Fibroblast of skin of left quadriceps (primary cell): ENCODE data around the gene UPB1.

Experiments used
- DNase-seq, 2 experiments: peaks; one replicate each; pipeline ENCODE4 v3.0.0-alpha.2; 2013; ENCODE audit warnings: low read depth in 2 of 2

UPB1 gene

DNA sequence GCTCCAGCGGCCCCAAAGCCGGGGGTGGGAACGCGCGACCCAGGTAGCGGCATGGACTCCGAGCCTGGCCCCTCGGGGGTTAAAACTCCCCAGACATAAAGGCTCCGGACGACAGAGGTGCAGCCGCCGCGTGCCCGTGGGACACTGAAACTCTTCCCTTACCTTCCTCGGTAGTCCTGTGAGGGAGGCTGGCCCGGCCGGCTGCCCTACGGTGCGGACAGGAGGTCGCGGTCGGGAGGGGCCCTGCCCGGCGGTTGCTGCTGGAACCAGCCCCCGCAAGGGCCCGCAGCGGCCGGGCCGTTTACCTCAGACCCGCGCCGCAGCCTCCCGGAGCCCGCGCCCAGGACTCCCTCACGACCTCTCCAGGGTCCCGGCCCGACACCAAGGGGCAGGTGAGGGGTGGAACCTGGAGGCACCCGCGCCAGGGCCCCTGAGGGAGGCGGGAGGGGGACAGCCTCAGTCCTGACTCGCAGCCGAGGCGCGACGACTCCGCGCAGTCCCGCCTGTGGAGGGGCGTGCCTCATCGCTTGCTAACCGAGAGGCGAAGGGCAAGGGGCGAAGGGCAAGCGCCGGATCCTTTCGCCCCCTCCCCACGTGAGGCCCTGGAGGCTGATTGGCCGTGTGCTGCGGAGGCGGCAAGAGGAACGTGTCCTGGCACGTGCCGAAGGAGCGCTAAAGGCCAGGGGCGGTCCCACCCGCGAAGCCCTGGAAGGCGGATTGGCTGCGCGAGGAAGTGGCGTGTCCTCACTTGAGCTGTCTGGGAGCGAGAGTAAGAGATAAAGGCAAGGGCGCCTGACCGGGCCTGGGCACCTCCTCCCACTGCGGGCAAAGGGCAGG is at the start of gene UPB1:
Gene UPB1, plus strand, starts transcription at position 805 of the 837 bp plus-strand sequence. CDS start 72 bp downstream, outside the sequence.
- no peak for DNase-seq

DNA sequence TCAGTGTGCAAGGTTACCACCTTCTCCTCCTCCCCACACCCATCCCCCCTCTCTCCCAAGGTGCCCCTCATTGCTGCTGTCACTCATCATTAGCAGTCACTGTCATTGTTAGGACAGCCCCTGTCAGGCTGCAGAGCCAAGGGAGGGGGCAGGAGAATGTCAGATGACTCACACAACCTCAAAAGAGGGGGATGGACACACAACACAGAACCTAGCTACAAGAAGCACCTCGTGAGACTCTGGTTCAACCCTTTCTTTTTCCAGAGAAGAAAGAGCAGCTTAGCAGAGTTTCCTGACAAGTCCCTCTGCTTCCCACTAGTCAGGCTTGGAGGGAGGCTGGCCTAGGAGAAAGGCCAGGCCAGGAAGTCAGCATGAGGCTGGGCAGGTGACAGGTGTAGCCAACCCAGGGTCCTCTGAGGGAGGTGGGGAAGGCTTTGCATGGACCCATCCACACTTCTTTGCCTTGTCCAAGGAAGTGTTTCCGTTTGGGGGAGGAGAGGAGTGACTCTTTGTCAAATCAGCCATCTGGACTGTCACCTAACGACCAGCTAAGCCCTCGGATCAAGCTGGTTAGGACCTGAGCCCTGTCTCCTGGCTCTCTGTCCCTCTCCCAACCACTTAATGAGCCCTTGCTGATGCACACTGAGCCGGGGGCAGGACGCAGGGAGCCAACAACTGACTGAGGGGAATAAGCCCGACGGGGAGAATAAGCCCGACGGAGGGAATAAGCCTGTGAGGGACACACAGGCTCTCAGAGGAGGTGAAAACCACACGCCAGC is 49.5 kb upstream of the UPB1 start:
- DNase-seq, result no peak

DNA sequence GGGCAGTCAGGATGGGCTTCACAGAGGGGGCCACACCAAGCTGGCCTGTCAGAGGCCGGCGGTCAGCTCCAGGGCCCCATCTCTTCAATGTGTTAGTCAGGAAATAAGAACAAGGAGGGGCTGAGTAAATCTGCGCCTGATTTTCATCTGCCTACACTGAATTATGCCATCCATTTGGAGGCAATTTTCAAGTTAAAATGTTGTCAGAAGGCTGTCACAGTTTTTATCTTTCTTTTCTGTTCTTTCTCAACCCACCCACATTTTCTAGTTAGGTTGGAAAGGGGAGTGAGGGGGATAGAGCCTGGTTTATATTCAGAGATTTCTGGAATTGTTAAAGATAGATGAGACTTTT is 48.9 kb upstream of the UPB1 start:
- no peak for DNase-seq

DNA sequence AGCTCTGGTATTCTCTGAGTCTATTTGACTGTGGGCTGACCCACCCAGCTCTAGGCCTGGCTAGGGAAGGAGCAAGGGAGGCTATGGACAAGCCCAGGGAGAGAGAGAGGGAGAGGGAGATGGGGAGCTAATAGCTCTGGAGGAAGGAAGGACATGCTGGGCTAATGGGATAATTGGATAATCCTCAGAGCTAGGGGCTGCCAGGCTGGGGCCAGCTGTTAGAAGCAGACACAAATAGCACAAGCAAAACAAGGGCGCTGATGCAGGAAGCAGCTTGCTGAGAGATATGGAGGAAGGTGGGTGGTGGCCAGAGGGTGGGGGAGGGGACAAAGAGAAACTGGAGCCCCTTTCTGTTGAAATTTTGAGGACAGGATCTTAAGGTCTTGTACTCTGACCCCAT is 44.5 kb upstream of the UPB1 start:
- no peak for DNase-seq

DNA sequence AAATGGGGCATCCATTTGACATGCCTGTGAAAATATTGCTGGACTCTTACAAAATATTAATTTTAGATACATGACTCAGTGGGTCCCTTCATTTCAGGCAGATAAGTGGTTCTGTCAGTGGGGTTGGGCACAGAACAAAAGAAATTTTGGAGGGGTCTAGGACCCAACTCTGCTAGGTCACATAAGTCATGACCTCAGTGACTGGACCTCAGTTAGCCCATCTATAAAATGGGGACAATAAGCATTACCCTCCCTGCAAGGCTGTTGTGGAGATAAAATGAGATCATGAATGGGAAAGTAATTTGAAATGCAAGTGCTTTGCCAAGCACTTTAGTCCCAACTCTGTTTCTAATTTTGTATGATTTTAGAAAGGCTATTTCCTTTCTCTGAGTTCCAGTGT is 44.0 kb upstream of the UPB1 start:
- DNase-seq, result no peak

DNA sequence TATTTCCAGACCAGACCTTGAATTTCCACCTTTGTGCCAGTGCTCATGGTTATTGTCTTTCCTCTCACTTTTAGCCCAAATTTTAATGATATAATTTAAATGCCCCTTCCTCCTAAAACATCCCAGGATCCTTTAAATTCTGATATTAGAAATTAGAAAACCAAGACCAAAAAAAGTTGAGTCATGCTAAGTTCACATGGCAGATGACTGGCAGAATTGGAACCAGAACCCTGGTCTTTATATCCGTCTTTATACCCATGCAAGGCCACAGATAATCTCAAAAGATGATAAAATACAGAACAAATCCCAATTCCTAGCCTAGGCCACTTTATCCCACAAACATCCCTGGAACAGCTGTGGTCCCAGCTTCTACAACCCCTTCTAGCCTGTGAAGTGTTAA is 41.3 kb upstream of the UPB1 start:
- DNase-seq, result no peak

DNA sequence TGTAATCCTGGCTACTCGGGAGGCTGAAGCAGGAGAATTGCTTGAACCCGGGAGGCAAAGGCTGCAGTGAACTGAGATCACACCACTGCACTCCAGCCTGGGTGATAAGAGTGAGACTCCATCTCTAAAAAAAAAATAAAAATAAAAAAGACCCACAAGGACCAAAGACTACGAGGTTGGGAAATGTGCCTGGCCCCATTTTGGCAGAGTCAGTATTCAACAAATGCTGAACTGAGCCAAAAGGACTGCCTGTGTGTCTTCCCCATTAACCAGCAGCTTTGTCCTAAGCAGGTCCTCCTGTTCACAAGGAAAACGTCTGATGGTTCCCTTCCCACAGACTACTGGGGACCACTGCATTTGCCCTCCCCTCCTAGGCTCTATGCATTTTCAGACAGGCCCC is 40.1 kb upstream of the UPB1 start:
- DNase-seq, result no peak

DNA sequence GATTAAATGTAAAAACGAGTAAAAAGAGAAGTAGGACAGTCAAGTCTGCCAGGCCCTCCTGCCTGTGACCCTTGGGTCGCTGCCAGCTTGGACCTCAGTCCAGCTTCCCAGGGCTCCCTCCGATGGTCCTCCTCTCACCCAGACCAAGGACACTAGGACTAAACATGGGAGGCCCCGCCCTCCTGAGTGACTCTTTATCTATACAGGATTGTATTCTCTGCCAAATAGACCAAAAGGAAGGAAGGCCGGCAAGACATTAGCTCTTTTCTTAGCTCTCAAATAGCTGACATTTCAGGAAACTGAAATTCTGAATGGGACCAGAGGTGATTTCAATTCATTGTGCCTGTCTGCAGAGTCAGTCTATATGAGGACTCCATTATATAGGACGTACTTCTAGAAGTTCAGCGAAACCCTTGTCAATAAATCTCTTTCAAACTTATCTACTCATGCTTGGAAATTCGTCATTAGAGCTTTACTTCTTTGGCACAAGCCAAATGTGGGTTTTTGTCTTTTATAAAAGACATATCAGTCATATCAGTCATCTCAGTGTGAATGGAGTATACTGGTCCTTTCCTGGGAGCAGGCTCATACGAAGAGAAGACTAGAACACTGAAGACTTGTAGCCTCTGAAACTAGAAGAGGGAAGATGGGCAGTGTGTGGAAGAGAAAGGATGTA is 39.2 kb upstream of the UPB1 start:
- DNase-seq, result no peak

DNA sequence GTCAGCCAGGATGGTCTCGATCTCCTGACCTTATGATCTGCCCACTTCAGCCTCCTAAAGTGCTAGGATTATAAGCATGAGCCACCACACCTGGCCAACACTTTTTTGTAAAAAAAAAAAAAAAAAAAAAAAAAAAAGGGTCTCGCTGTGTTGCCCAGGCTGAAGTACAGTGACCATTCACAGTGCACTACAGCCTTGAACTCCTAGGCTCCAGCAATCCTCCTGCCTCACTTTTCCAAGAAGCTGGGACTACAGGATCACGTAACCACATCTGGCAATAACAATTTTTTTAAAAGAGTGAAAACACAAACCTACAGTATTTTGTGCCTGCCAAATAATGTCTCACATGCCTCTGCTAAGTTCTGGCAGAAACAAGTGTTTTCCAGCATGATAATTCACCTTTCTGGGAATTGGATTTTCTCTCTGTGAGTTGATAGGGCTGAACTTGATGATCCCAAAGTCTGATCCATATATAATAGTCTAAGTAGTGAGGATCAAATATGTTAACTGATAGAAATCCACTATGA is 37.2 kb upstream of the UPB1 start:
- DNase-seq, result no peak

DNA sequence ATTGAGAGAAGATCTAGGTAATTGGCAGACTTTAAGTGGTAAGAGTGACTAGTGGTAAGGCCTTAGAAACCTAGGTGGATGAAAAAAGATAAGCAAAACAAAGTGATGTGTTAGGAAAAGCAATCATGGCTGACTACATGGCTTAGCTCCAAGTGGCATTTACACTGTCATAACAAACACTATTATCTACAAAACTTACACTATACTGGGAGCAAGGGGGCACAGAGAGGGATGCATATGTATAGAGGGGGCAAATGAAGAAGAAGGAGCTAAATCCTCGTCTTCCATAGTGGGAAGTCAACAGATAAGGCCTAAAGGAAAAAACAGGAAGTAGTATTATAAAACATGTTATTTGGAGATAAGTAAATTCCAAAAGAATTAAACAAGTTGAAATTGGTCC is 35.2 kb upstream of the UPB1 start:
- no peak for DNase-seq

DNA sequence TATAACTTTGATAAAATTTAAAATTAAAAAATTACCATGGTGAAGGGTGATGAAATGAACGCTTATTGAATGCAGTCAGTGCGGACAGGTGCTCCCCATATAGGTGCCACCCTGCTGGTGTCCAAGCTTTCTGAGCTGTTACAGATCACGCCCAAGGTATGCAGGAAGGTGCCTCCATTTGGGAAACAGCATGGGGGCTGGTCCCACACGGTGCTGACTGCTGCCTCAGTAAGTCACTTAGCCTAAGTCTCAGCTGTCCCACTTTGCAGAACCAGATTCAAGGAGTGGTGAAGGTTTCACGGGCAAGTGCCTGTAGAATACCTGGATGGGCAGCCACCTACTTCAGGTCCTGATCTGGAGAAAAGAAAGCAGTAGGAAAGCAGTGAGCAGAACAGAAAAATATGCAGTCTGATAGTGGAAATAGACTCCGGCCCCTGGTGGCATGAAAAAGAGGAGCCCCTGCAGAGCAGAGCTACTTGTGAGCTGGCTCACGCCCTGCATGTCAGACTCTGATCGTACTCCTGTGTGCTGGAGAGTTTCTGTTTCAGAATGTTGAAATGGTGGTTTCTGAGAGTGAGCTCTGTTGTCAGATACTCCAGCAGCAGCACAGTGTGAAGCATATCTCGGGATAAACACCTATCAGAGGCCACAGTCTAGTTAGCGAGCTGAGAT is 34.6 kb upstream of the UPB1 start:
- no peak for DNase-seq

DNA sequence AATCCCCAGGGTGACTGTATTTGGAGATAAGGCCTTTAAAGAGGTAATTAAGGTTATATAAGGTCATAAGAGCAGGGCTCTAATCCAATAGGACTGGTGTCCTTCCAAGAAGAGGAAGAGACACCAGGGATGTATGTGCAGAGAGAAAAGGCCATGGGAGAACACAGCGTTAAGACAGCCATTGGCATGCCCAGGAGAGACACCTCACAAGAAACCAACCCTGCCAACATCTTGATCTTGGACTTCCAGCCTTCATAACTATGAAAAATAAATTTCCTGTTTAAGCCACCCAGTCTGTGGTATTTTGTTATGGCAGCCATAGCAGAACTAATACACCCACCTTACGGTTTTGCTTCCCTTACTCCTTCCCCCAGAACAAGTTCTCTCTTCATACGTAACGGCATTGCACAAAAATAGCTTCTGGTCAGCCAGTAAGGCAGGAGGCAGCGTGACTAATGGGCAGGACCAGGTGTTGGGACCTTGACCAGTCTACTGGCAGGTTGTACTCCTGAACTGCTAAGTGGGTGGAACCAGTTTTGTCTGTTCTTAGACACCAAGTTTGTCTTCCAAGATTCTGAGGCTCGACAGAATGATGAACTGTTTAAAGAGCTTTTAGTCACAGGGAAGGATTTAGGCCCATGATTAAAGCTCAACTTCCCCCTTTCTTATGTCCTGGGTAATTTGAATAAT is 31.9 kb upstream of the UPB1 start:
- DNase-seq, result no peak

DNA sequence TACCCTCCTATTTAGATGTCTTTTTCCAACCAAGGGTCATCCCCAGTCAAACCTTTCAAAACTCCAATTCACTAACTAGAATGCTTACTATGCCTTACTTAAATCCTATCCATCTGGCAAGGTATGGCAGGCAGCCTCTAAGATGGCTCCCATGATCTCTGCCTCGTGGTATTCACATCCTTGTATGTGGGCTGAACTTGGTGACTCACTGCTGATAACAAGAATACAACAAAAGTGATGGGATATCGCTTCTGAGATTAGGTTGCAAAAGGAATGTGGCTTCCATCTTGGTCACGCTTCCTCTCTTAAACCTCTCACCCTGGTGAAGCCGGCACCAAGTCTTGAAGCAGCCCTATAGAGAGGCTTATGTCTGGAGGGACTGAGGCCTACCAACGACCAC is 29.6 kb upstream of the UPB1 start:
- DNase-seq, result no peak

DNA sequence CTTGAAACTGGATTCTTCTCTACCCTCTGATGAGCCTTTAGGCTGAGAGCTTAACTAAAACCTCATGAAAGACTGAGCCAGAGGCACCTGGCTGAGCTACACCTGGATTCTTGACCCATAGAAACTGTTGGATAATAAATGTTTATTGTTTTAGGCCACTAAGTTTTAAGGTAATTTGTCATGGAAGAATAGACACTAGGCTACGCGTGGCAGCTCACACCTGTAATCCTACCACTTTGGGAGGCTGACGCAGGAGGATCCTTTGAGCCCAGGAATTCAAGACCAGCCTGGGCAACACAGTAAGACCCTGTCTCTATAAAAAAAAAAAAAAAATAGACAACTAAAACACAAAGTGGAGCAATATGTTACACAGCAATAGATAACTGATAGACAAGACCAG is 29.2 kb upstream of the UPB1 start:
- no peak for DNase-seq

DNA sequence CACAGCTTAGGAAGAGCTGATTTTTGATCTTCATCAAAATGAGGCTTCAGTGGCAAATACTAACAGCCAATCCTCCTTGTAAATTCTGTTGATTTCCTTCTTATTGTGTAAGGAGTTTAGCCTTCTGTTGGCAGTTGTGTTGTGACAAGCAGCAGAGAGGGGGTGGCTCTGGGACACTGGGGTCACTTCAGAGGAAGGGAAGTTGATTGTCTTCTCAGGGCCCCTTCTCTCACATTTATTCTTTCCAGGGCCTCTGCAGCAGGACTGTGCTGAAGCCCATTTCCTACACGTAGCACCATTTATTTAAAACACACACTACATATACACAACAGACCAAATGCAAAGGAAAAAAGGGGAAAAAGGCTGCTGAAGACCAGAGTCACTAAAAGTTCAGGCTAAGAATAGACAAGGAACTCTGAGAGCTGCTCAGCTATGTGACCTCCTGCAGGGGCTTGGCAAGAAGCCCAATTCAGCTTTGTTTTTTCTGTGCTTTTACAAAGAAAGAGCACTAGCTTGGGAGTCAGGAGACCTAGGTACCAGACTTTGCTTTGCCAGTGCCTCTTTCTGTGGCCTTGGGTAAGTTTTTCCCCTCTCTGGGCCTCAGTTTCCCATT is 28.3 kb upstream of the UPB1 start:
- no peak for DNase-seq

DNA sequence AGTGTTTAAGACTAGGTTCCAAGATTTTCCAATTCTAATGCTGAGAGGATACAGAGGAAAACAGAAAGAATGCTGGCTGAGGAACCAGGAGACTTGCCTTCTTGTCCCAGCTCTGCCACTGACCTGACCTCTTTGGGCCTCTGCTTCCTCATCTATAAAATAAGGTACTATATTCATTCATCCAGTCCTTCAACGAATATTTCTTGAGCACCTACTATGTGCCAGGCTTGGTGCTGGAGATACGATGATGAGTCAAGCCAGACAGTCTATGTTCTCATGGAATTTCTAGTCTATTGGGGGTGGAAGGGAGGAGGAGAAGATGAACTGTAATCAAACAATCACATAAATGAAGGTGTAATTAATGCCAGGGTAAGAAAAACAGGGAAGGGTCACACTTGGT is 27.8 kb upstream of the UPB1 start:
- DNase-seq, result no peak

DNA sequence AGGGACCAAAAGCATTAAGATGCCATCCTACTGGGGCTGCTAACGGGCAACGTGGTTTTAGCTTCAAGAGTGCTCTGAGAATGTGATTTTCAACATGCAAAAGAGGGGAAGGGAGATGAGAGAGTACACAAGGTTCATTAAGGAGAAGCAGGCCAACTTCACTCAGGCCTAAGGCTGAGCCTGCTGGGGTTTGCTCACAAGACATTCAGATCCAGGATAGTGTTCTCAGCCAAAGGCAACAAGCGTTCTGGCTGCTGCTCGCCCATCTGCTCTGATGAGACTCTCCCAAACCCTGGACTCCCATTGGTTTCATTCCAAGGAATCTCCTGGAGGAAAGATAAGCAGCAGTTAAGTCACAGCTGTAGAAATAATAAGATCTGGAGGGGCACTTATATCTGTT is 23.6 kb upstream of the UPB1 start:
- DNase-seq, result no peak

DNA sequence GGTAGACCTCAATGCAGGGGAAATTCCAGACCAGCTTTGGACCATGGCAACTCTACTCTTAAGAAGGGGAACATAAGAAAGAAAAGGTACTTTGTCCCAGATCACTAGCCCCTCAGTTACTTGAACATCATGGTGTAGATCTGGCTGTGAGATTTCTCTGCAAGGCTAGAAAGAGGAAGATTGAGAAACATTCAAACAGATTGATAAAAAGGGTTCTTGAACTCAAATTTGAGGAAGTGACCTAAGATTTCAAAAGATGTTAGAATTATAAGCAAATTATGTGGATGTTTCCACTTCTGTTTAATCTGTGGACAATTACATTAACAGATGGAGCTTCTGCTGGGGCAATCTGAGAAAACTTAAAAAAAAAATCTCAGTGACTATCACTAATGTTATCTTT is 21.8 kb upstream of the UPB1 start:
- no peak for DNase-seq

DNA sequence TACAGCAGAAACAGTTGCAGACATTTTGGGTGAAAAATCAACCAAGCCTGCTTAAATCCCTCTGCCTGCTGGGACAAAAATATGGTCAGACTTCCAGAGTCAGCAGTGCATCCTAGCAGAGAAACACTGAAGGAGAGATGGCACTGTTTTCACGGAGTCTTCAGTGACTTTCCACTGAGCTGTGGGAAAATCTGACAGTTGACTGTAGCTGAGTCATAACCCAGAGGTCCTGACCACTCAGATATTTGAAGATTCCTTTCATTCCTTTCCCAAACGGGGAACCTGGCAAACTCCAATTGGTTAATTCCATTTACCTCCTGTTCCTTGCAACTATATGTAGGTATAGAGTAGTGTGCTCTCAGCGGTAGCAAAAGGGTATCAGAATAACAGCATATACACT is 20.9 kb upstream of the UPB1 start:
- peak; percentile 76 to 81 for DNase-seq

DNA sequence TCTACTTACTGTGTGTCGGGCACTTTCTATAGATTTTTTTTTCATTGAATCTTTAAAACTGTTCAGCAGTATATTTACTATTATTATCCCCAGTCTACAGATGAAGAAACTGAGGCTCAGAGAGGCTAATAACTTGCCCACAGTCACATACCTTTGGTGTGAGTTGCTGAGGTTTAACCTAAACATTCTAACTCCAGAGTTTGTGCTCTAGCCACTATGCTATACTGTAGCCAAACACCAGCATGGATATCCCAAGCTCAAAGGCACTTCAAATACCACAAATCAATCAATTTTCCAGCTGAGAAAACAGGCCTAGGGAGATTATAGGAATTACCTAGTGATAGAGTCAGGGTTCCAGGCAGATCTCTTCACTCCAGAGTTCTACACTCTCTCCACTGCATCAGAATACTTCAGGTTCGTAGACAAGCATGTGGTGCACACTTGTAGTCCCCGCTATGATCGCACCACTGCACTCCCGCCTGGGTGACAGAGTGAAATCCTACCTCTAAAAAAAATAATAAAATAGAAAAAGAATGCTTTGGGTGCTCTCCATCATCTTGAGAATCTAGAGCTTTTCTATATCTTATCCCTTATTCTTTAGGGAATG is 20.4 kb upstream of the UPB1 start:
- no peak for DNase-seq

DNA sequence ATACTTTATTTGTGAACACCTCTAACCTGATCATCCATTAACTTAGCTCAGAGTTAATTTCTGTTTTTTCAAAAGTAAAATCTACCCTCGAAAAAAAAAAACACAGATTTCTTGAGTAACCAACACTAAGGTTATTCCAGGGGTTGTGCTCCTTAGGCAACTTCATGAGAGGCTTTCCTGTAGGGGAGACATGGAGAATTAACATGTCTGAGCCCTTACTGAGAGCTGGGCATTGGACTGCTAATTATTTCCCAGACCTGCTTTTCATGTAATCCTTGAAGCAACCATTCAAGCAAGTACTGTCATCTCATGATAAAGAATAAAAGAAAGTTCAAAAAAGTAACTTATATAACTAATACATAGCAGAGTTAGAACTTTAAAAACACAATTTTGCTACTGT is 13.5 kb upstream of the UPB1 start:
- no peak for DNase-seq
